NT2/D1 (cell line): Measurements from ENCODE around the gene CSRNP2.

ENCODE experiments used
- DNase-seq: peaks from one replicate; pipeline ENCODE4 v3.0.0-alpha.2; 2011; ENCODE audit warnings: low read depth, low spot score
- H3K27me3 ChIP-seq: 2 replicates; pipeline ENCODE4 v1.6.0; 2011; ENCODE audit warnings: mild to moderate bottlenecking; ENCODE audit not compliant: insufficient read length, insufficient read depth
- H3K36me3 ChIP-seq: 2 replicates; pipeline ENCODE4 v1.6.1; 2011; ENCODE audit warnings: mild to moderate bottlenecking, low read length, mixed read lengths; ENCODE audit not compliant: insufficient read depth, insufficient read length
- H3K4me1 ChIP-seq: 2 replicates; pipeline ENCODE4 v1.5.1; 2011; ENCODE audit not compliant: insufficient read depth, insufficient read length
- H3K4me3 ChIP-seq: 2 replicates; pipeline ENCODE4 v1.5.1; 2011; ENCODE audit warnings: low read depth; ENCODE audit not compliant: insufficient read length
- H3K9ac ChIP-seq: 2 replicates; pipeline ENCODE4 v1.6.0; 2011; ENCODE audit warnings: low read depth; ENCODE audit not compliant: insufficient read length
- H3K9me3 ChIP-seq: 2 replicates; pipeline ENCODE4 v1.5.1; 2011; ENCODE audit warnings: mild to moderate bottlenecking, low read length; ENCODE audit not compliant: insufficient read depth
- SUZ12 ChIP-seq: IDR thresholded peaks from 2 replicates; pipeline ENCODE4 v1.6.1; 2011; ENCODE audit not compliant: insufficient read length, insufficient read depth; ENCODE audit errors: extremely low read depth
- YY1 ChIP-seq: IDR thresholded peaks from 2 replicates; pipeline ENCODE4 v1.6.1; 2011; ENCODE audit not compliant: insufficient read length, insufficient read depth
- ZNF274 ChIP-seq: IDR thresholded peaks from 2 replicates; pipeline ENCODE4 v1.6.1; 2011; ENCODE audit warnings: mild to moderate bottlenecking, low read depth, low read length

CSRNP2 gene

DNA sequence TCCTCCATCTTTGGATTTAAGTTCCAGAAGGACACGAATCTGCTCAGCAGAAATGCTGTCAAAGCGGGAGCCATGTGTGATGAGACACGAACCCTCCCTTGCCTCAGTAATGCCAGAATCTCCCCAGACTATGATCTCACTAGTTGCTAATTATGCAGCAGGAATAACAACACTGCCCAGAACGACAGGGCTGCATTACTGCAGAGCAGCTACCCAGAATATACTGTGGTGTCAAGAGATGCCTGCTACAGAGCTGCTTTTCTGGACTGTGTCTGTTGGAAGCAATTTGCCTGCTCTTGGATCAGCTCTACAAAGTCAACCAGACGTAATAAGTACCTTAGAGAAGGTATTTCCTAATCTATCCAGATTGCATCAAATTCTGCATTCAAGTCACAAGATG lies 5.5 kb downstream of the CSRNP2 start:
- Histone ChIP-seq H3K9me3 (no peaks in the 10 kb centered on the region), H3K27me3 (no peaks in the 10 kb centered on the region), H3K4me1 (peaks cover 3% of the 10 kb centered on the region), H3K4me3 (no peak overlapping the region), H3K9ac (no peak overlapping the region), H3K36me3 (peaks cover 28% of the 10 kb centered on the region)
- DNase-seq: no peak
- TF ChIP-seq SUZ12 (no peak), ZNF274 (no peak), YY1 (no peak)

DNA sequence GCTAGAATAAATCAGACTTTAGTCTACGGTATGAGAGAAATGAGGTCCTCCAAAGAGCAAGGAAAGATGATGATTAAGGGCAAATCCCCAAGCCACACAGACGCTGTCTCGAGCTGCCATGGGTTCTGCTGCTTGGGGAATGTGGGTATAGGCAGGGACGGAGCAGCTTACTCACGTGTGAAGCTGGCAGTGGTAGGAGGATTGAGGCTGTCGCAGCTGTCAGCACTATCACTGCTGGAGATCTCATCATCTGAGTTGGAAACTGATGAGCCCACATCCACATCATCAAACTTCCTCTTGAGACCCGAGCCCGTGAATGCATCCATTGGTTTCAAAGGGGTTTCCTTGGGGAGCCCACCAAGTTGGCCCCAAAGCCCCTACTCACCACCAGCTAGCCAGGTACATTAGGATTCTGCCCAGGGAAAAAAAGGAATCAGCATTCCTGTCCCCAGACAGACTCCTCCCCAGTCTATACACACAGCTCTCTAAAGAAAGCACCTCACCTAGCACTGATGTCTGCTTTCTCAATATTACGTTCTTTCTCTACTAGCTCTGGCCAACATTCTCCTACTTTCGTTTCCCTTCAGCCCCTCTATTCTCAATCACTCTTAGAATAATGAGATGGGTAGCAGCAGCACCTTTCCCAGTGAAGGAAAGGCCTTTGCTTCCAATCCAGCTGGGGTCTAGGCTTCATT lies 7.0 kb downstream of the CSRNP2 start:
- no peak for DNase-seq
- no peak overlapping the region for H3K9ac ChIP-seq
- H3K27me3 ChIP-seq: no peaks in the 10 kb centered on the region
- peaks cover 42% of the 10 kb centered on the region for H3K36me3 ChIP-seq
- H3K9me3 ChIP-seq: no peaks in the 10 kb centered on the region
- H3K4me3 ChIP-seq: no peak overlapping the region
- no peak for TF ChIP-seq SUZ12
- no peak for TF ChIP-seq YY1
- TF ChIP-seq ZNF274: no peak
- H3K4me1 ChIP-seq: peaks cover 3% of the 10 kb centered on the region

- peaks cover 51% of the 10 kb centered on the region for H3K36me3 ChIP-seq
- no peaks in the 10 kb centered on the region for H3K9me3 ChIP-seq
- no peak for DNase-seq
- no peaks in the 10 kb centered on the region for H3K27me3 ChIP-seq
- peaks cover 3% of the 10 kb centered on the region for H3K4me1 ChIP-seq
- no peak overlapping the region for H3K4me3 ChIP-seq
- H3K9ac ChIP-seq: no peak overlapping the region
- TF ChIP-seq SUZ12: no peak
- TF ChIP-seq YY1: no peak
- no peak for TF ChIP-seq ZNF274
Observed at GRCh38 chr12:51075390-51075789, 8.0 kb downstream of the CSRNP2 start.

DNA sequence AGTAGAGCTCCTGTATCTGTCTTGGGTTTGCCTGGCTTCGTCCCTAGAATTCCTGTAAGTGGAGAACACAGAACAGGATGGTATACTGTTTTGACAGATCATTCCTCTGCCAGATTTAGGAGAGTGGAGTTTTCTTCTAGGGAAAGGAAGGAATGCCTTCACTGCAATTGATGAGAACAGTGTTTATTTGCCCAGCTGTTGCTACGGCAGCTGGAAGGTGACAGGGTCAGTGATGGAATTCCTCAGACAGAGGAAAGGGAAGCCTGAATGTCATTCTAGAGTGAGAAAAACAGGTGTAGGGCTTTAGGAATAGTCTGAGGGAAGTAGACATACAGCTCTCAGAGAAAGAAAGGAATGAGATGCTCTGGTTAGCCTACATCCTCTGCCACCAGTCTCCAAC lies 11.7 kb downstream of the CSRNP2 start:
- peaks cover 80% of the 10 kb centered on the region for H3K36me3 ChIP-seq
- peaks cover 3% of the 10 kb centered on the region for H3K4me1 ChIP-seq
- TF ChIP-seq YY1: no peak
- H3K4me3 ChIP-seq: no peak overlapping the region
- H3K9me3 ChIP-seq: no peaks in the 10 kb centered on the region
- no peak for DNase-seq
- H3K9ac ChIP-seq: no peak overlapping the region
- H3K27me3 ChIP-seq: no peaks in the 10 kb centered on the region

DNA sequence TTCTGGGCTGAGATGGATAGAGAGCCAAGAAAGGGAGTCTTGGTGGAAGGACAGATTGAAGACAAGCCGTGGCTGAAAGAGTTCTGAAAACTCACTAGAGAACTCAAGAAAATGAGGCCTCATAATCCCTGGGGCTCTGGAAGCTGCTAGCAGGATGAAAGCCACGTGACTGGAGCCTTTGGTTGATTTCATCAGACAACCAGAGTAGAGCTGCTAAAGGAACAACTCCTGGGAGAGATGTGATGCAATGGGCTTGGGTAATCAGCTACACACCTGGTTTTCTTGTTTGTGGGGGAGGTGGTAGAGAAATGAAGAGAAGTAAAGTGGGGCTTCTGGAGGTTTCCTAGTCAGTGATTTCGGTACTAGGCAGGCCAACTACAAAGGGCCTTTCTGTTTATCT lies 13.4 kb downstream of the CSRNP2 start:
- TF ChIP-seq SUZ12 (no peak), ZNF274 (no peak), YY1 (no peak)

GRCh38 chr12:51067771-51068170 lies 15.6 kb downstream of the CSRNP2 start:
- Histone ChIP-seq H3K9ac (no peak overlapping the region), H3K9me3 (no peaks in the 10 kb centered on the region), H3K27me3 (no peaks in the 10 kb centered on the region), H3K4me3 (no peak overlapping the region), H3K4me1 (no peaks in the 10 kb centered on the region), H3K36me3 (peaks cover 91% of the 10 kb centered on the region)
- TF ChIP-seq SUZ12: no peak
- no peak for TF ChIP-seq YY1
- no peak for TF ChIP-seq ZNF274
- no peak for DNase-seq

More for the DNA sequence above, 13.4 kb downstream of the CSRNP2 start:
- no peaks in the 10 kb centered on the region for H3K4me1 ChIP-seq
- DNase-seq: no peak
- H3K36me3 ChIP-seq: peaks cover 84% of the 10 kb centered on the region
- H3K9ac ChIP-seq: no peak overlapping the region
- H3K9me3 ChIP-seq: no peaks in the 10 kb centered on the region
- H3K27me3 ChIP-seq: no peaks in the 10 kb centered on the region
- H3K4me3 ChIP-seq: no peak overlapping the region

- no peaks in the 10 kb centered on the region for H3K9me3 ChIP-seq
- no peak overlapping the region for H3K9ac ChIP-seq
- peaks cover 93% of the 10 kb centered on the region for H3K36me3 ChIP-seq
- no peaks in the 10 kb centered on the region for H3K4me1 ChIP-seq
- TF ChIP-seq ZNF274: no peak
- TF ChIP-seq YY1: no peak
- TF ChIP-seq SUZ12: no peak
- no peaks in the 10 kb centered on the region for H3K27me3 ChIP-seq
- no peak overlapping the region for H3K4me3 ChIP-seq
- DNase-seq: no peak
Observed at GRCh38 chr12:51067229-51067628, 16.2 kb downstream of the CSRNP2 start.
